PC-9 (cell line): ENCODE measurements around the gene JAML. TPM values are rescaled to one million over a fixed set of nuclear protein-coding genes. Genes with fewer than 3 reads are reported as not detected.

Source experiments
- BruUV-seq: library from RNA; stranded (reverse); fragments of 400-500 nt; replicated peaks from 2 replicates; lab custom pipeline; 2021; lab: Mats Ljungman, UMichigan
- CTCF ChIA-PET: fragments of 300-600 bp; sonication (Branson Sonifier 250); formaldehyde crosslinking; loops from one replicate; lab custom pipeline; 2022; ENCODE audit warnings: antibody characterized with exemption; lab: Charles Lee
- POLR2A ChIA-PET: fragments of 300-600 bp; sonication (Branson Sonifier 250); formaldehyde crosslinking; loops from one replicate; lab custom pipeline; 2022; ENCODE audit warnings: antibody characterized with exemption; ENCODE audit not compliant: unreplicated experiment; lab: Charles Lee
- DNase-seq, 2 experiments: peaks; one replicate each; pipeline versions ENCODE4 v3.0.0 to v3.0.0-alpha.2; 2015 to 2022; ENCODE audit warnings: mixed read lengths in 1 of 2
- H2AFZ ChIP-seq: fragments of 200-600 bp; sonication (generic); 2 replicates; pipeline ENCODE4 v1.8.1; 2017; ENCODE audit warnings: antibody characterized with exemption
- H3F3A ChIP-seq: fragments of 200-600 bp; sonication (generic); 2 replicates; pipeline ENCODE4 v1.8.1; 2017; ENCODE audit warnings: antibody characterized with exemption, mild to moderate bottlenecking, low read depth; ENCODE audit not compliant: insufficient read depth
- H3K27ac ChIP-seq: fragments of 200-600 bp; sonication (generic); 2 replicates; pipeline ENCODE4 v1.6.1; 2016; ENCODE audit warnings: mixed run types
- H3K27me3 ChIP-seq: fragments of 200-600 bp; sonication (generic); 2 replicates; pipeline ENCODE4 v1.6.1; 2016; ENCODE audit warnings: low read depth, mixed run types; ENCODE audit not compliant: insufficient read depth
- H3K36me3 ChIP-seq: fragments of 200-600 bp; sonication (generic); 2 replicates; pipeline ENCODE4 v1.6.1; 2016; ENCODE audit warnings: low read depth, mixed run types
- H3K4me1 ChIP-seq: fragments of 200-600 bp; sonication (generic); replicated peaks from 2 replicates; pipeline ENCODE4 v1.6.1; 2016; ENCODE audit warnings: mixed run types; ENCODE audit not compliant: insufficient read depth
- H3K4me2 ChIP-seq: fragments of 200-600 bp; sonication (generic); 2 replicates; pipeline ENCODE4 v1.6.1; 2017; ENCODE audit warnings: mixed run types
- H3K4me3 ChIP-seq: fragments of 200-600 bp; sonication (generic); 2 replicates; pipeline ENCODE4 v1.6.1; 2016; ENCODE audit warnings: mixed run types
- H3K79me2 ChIP-seq: fragments of 200-600 bp; sonication (generic); 2 replicates; pipeline ENCODE4 v1.6.1; 2017; ENCODE audit warnings: low read depth, mixed run types
- H3K9me2 ChIP-seq: fragments of 200-600 bp; sonication (generic); 2 replicates; pipeline ENCODE4 v1.8.1; 2017; ENCODE audit warnings: mild to moderate bottlenecking; ENCODE audit not compliant: insufficient read depth
- H3K9me3 ChIP-seq: fragments of 200-600 bp; sonication (generic); 2 replicates; pipeline ENCODE4 v1.8.1; 2016; ENCODE audit warnings: low read depth; ENCODE audit not compliant: insufficient read depth
- H4K20me1 ChIP-seq: fragments of 200-600 bp; sonication (generic); 2 replicates; pipeline ENCODE4 v1.8.1; 2017; ENCODE audit not compliant: insufficient read depth
- CTCF ChIP-seq: fragments of 200-600 bp; sonication (generic); conservative IDR thresholded peaks from 2 replicates; pipeline ENCODE4 v1.6.1; 2017; ENCODE audit warnings: mixed run types, antibody characterized with exemption, mild to moderate bottlenecking, moderate library complexity
- EZH2 ChIP-seq: fragments of 200-600 bp; sonication (generic); IDR thresholded peaks from 2 replicates; pipeline ENCODE4 v1.8.0; 2017; ENCODE audit warnings: antibody characterized with exemption, low read depth
- intact Hi-C: fragments of 100-400 bp; cut with micrococcal nuclease; formaldehyde crosslinking; loops from one replicate; pipeline ENCODE4 v1.10.0; 2022; ENCODE audit not compliant: unreplicated experiment
- total RNA-seq: library from RNA; stranded (reverse); gene quantifications from 2 replicates; pipeline ENCODE4 v1.2.3, GENCODE V29; 2021

The JAML gene
- total RNA-seq, 1 experiment from 2014 or later = not detected

- POLR2A ChIA-PET = no interaction called here
- BruUV-seq = no TSS peak
- intact Hi-C loops = no loop called here
- no peak overlapping the region for H3K27ac ChIP-seq
- DNase-seq = no peak
- peaks cover 15% of the 10 kb centered on the region; the same call in 1 of the 2 replicates for H3K36me3 ChIP-seq
- TF ChIP-seq EZH2 (no peak), CTCF (no peak)
- H3K9me2 ChIP-seq = no peaks in the 10 kb centered on the region
- H3F3A ChIP-seq = peaks cover 8% of the 10 kb centered on the region
- H3K4me3 ChIP-seq = no peak overlapping the region
- no peaks in the 10 kb centered on the region for H4K20me1 ChIP-seq
- H3K4me1 ChIP-seq = peaks cover 13% of the 10 kb centered on the region
- H3K79me2 ChIP-seq = no peaks in the 10 kb centered on the region
- no peak overlapping the region for H3K4me2 ChIP-seq
- CTCF ChIA-PET = no interaction called here
- H2AFZ ChIP-seq = no peak overlapping the region
- no peaks in the 10 kb centered on the region for H3K9me3 ChIP-seq
- no peaks in the 10 kb centered on the region for H3K27me3 ChIP-seq
These were observed 3.3 kb upstream of the JAML start for GRCh38 chr11:118227865-118228785.

- CTCF ChIA-PET = no interaction called here
- Histone ChIP-seq H3K79me2 (no peaks in the 10 kb centered on the region), H3K4me3 (no peak overlapping the region), H3K4me1 (no peaks in the 10 kb centered on the region), H3K36me3 (peaks cover 13% of the 10 kb centered on the region; the same call in 1 of the 2 replicates), H3K4me2 (no peak overlapping the region), H3K27ac (no peak overlapping the region), H3K9me2 (no peaks in the 10 kb centered on the region), H3F3A (no peaks in the 10 kb centered on the region), H2AFZ (no peak overlapping the region), H3K9me3 (no peaks in the 10 kb centered on the region), H3K27me3 (no peaks in the 10 kb centered on the region), H4K20me1 (no peaks in the 10 kb centered on the region)
- DNase-seq = no peak
- TF ChIP-seq EZH2 = no peak
- no peak for TF ChIP-seq CTCF
- intact Hi-C loops = no loop called here
- BruUV-seq = no TSS peak
- POLR2A ChIA-PET = no interaction called here
These were observed 2.0 kb upstream of the JAML start for GRCh38 chr11:118226781-118227180.

GRCh38 chr11:118226296-118226695 is 1.5 kb upstream of the JAML start:
- Histone ChIP-seq H2AFZ (no peak overlapping the region), H3K36me3 (peaks cover 11% of the 10 kb centered on the region; the same call in 1 of the 2 replicates), H3K4me2 (no peak overlapping the region), H3K4me1 (no peaks in the 10 kb centered on the region), H4K20me1 (no peaks in the 10 kb centered on the region), H3K9me3 (no peaks in the 10 kb centered on the region), H3K27me3 (no peaks in the 10 kb centered on the region), H3K27ac (no peak overlapping the region), H3K4me3 (no peak overlapping the region), H3K9me2 (no peaks in the 10 kb centered on the region), H3K79me2 (no peaks in the 10 kb centered on the region), H3F3A (no peaks in the 10 kb centered on the region)
- no TSS peak for BruUV-seq
- intact Hi-C loops = no loop called here
- CTCF ChIA-PET = no interaction called here
- POLR2A ChIA-PET = no interaction called here
- no peak for TF ChIP-seq CTCF
- no peak for TF ChIP-seq EZH2
- no peak for DNase-seq
